Stimulated activated CD4-positive, alpha-beta T cell treated with anti-CD3 and anti-CD28 coated beads, Interleukin-2, amount 100 ng/mL, for 4 hours (primary cell): ENCODE data around the gene CREB1.
"Not testable (repeated sequence)": the region's sequence is repeated elsewhere in the genome, so short reads cannot be mapped to it uniquely, and the experiment has no call there.

Source experiments
- DNase-seq: peaks from one replicate; pipeline ENCODE4 v3.0.0-alpha.2; 2020; ENCODE audit warnings: low read depth

Gene CREB1

DNA sequence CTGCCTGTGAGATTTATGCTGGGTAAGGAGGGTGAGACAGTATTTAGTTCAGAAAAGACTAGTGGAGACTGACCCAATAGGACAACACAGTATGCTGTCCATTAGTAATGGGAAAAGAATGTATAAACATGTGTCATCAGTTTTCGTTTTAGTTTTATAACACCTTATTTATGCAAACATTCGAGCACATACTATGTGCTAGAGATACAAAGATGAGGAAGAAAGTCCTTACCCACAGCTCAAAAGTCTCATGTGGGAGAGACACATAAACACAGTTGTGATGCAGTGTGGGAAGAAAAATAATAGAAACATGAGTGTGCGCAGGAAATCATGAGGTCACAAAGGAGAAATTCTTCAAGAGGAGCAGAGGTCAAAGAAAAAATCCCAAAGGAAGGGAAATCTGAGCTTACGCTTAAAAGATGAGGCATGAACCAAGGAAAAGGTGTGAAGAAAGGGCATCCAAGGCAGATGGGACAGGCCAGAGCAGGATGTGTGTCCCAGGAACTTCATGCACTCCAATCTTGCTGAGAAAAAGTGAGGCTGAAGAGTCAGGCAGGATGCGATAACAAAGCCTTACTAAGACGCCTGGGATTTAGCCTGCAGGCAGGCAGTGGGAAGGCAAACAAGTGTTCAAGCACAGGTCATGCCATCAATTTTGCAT, 87.4 kb downstream of the CREB1 start:
- DNase-seq, result no peak

DNA sequence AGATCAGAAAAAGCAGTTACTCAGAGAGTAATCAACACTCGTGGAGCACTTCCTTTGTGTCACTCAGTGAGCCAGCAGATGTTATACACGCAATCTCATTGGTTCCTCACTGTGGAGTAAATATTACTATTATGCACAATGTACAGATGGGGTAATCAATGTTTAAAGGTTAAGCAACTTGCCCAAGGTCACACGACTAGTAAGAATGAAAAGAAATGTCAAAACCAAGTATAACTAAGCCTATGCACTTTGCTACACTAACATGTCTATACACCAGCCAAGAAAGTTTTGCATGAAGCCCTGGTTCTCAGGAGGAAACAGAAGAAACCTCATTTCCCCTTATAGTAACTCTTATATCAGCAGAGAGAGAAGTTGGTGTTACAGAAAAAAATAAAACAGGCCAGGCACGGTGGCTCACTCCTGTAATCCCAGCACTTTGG, 90.0 kb downstream of the CREB1 start:
- no peak for DNase-seq

DNA sequence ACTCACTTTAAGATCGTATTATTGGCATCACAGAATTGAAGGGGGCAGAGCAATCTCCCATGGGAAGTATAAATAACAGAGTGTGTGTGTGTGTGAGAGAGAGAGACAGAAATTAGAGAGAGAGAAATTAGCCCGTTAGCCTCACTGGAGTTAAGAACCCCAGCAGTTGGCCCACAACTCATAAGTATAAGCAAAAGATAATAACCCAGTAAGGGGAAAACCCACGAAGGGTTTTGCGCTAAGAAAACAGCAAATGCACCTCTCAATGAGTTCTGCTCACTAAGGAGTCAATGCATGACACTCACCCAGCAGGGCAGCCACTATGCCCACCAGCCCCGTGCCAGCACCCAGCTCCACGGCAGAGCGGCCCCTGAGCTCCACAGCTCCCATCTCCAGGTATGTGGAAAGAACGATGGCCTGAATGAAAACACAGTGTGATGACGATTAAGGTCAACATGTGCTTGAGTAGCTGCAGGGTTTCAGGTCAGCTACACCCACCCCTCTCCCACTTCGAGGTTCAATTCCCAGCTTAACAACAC, 91.8 kb downstream of the CREB1 start:
- no peak for DNase-seq

DNA sequence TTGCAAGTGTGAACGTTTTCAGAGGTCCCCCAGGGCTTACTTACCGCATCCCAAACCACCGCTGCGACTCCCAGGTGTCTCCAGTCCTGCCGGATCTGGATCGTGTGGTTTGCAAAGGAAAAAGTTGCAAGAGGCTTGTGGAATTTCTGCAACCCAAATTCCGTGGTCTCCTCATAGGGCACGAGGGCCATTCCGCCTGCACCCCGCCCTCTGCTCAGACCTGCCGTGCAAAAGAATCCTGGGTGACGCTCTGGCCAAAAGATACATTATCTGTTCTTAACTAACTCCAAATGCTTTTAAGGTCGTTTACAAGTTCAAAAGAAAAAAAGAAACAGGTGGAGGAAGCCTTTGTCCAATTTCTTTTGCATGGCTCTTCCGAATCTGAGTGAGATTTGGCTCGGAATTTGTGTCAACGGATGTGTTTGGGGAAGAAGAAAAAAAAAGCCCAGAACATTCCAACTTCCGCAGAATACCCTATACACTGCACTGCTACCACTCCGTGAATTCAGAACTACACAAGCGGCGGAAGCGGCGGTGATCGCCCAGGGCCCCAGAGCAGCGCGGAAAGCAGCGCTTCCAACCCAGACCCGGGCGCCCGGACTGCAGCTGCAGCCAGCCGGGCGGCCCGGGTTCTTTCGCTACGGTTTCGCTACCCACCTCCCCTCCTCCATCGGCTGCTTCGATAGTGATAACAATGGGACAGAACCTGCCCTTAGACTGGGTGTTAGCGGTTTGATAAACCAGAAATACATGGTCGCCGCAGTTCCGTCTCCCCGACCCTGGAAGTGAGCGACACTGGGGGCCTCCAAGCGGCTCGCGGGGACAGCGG, 94.6 kb downstream of the CREB1 start:
- DNase-seq, result peak; percentile 53

DNA sequence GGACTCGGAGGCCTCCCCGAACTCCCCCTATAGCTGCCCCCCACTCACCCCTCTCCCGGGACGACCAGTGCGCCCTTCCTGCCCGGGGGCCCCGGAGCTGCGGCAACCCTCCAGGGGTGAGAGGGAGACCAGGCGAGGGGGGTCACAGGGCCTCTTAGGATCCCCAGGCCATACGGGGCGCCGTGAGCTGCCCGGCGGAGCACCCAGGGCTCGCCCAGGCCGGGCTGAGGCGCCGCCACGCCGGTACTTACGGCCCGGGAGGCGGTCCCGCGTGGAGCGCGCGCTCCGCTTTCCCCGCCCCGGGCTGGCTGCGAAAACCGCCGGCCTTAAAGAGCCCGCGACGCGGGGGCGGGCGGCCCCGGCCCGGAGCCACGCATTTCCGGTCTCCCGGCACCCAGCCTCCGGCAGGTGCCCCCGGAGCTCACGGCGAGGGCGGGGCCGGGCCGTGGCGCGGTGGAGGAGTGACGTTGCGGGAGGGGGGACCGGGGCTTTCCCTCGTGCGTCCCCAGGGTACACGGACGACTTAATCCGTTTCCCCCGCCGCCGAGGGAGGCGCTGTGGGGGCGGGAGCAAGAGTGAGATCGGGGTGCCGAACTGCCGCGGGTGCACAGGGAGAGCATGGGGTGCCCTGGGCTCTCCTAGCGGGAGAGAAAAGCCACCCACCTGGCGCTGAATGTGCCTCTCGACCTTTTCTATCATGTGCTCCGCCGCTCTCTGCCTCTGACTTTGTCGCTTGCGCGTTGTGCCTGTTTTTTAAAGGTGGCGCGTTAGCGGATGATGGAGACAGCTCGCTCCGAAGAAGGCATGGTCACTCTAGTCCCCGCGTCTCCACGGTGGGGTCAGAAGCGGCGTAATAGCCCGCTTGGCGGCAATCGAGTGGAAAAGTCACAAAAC, 95.5 kb downstream of the CREB1 start, which contains the start of gene METTL21A:
TSS of gene METTL21A (minus strand) at position 381 of the 894 bp plus-strand sequence. CDS start 1,019 bp downstream, outside the sequence.
- DNase-seq, result peak; percentile 97

DNA sequence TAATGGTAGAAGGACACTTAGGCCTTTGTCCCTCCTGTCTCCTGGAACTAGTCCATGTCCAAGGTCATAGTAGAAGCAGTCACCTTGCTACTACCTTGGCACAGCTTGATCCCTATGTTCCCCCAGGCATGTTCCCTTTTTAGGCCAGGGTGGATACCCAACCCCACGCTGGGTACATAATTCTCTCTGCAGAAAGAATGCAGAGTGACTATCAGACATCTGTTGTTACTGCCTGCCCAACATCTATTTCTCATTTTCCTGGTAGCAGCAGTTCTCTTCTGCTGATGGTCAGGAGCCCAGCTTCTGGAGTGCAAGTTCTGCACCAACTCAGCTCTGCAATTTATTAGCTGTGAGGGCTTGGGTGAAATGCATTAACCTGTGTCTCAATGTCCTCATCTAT, 99.8 kb downstream of the CREB1 start:
- DNase-seq, result no peak

- no peak for DNase-seq
Measured at GRCh38 chr2:207630491-207630890, 100.7 kb downstream of the CREB1 start.

DNA sequence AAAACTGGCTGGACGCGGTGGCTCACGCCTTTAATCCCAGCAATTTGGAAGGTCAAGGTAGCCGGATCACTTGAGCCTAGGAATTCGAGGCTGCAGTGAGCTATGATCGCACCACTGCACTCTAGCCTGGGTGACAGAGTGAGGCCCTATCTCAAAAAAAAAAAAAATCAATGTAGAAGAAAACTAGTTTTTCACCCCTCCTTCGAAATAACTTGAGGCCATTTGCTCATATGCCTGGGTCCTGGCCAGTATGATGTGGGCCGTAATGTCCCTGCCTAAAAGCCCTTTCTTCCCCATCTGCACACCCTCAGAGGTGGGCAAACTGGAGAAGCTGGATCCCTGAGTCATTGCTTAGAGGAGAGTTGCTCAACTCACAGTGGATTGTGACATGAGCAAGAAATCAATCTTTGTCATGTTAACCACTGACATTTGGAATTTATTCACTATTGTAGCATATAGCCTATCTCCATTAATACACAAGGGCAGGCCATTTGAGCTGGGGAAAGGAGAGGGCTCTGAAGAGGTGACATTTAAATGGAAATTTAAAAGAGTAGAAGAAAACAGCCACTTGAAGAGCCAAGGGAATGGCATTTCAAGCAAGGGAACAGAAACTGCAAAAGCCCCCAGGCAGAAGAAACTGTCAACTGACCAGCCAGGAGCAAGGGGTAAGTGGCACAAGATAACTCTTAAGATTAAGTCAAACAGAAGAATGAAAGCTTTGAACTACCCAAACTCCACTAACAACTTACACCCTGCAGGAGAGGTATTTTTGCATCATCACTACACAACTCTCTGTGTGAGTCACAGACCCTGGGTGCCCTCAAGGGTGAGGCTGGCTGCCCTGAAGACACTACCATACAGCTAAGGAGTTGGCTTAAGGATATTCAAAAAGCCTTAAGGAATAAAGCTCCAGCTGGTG, 103.1 kb downstream of the CREB1 start:
- no peak for DNase-seq

GRCh38 chr2:207633686-207634085, 103.9 kb downstream of the CREB1 start:
- DNase-seq, result no peak

DNA sequence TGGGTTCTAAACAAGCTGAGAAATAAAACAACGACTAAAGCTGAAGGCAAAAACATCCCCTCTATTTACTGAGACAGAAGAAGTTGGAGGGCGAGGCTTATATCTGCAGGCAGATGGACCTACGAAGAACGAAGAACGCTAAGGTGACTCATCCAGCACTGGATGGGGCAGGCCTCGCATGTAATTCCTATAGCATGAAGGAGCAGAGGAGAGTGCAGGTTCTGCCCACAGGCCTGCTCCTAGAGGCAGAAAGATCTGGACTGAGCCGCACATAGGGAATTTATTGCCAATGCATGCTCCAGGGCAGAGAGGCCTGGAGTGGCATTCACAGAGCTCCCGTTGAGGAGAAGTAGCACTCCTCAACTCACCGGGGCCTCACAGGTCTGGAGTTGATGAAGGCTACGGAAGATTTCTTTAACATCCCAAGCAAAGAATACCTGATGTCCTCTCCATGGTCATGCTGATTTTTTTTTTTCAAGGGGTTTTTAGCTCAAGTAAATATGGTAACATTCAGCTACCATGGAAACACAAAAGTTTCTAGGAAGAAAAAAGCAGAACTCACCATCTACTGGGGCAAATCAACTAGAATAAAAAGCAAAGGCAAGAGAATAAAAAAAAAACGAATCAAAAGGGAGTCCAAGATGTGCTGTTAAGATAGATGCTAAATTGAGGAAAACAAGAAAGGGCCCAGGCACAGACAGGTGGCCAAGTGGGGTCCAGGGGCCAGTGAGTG, 105.9 kb downstream of the CREB1 start:
- DNase-seq, result no peak

DNA sequence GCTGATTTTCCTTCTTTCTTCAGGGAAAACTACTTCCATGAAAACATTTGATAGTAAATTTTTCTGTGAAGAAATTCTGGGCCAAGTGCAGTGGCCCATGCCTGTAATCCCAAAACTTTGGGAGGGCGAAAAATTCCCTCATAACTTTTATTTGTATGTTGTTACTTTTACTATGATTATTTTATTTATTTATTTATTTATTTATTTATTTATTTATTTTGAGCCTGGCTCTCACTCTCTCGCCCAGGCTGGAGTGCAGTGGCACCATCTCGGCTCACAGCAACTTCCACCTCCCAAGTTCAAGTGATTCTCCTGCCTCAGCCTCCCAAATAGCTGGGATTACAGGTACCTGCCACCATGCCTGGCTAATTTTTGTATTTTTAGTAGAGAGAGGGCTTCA, 109.5 kb downstream of the CREB1 start:
- not testable (repeated sequence) for DNase-seq

- no peak for DNase-seq
Measured at GRCh38 chr2:207640160-207640559, 110.4 kb downstream of the CREB1 start.

- DNase-seq, result no peak
Measured at GRCh38 chr2:207640661-207641060, 110.9 kb downstream of the CREB1 start.

DNA sequence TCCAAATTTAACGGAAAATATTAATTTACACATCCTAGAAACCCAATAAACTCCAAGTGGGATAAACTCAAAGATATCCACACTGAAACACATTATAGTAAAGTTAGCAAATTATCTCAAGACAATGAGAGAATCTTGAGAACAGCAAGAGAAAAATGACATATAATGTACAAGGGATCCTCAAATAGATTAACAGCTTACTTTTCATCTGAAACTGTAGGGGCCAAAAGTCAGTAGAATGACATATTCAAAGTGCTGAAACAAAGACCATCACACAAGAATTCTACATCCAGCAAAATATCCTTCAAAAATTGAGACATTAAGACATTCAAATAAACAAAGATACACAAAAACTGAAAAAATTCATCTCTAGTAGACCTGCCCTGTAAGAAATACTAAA, 114.1 kb downstream of the CREB1 start:
- no peak for DNase-seq

- not testable (repeated sequence) for DNase-seq
Measured at GRCh38 chr2:207646582-207646981, 116.8 kb downstream of the CREB1 start.
